ENCODE results near the gene GLUL.

The GLUL gene

DNA sequence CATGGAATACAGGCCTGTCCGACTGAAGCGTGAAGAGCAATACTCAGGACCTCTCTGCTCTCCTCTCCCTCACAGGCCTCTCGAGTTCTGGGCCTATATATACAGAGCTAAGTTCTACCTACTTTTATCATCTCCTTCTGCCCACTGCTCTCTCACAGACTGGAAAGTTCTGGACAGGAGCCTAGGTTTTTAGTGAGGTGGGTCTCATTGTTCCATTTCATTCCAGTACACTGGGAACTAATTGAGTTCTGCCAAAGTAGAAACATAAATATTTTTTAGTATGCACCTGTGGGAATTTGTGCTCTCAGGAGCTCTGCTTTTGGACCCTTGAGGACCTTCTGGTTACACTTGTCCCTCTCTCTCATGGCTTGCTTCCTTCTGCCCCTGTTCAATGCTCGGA is 9.0 kb upstream of the GLUL start, which contains the start of gene TEDDM1:
Gene TEDDM1 (minus strand): TSS at position 101 of the 400 bp plus-strand sequence. CDS start 182 bp downstream, outside the sequence.
- H3K9me3 ChIP-seq (replicated peaks in 1 of 11): peaks cover 1 to 6% (median 4%) of the 10 kb centered on the region in 11 experiments; a peak in 12 of 22 replicates
- no peak for TF ChIP-seq Cebpa-rat (IDR thresholded peaks at IDR 0.05)

DNA sequence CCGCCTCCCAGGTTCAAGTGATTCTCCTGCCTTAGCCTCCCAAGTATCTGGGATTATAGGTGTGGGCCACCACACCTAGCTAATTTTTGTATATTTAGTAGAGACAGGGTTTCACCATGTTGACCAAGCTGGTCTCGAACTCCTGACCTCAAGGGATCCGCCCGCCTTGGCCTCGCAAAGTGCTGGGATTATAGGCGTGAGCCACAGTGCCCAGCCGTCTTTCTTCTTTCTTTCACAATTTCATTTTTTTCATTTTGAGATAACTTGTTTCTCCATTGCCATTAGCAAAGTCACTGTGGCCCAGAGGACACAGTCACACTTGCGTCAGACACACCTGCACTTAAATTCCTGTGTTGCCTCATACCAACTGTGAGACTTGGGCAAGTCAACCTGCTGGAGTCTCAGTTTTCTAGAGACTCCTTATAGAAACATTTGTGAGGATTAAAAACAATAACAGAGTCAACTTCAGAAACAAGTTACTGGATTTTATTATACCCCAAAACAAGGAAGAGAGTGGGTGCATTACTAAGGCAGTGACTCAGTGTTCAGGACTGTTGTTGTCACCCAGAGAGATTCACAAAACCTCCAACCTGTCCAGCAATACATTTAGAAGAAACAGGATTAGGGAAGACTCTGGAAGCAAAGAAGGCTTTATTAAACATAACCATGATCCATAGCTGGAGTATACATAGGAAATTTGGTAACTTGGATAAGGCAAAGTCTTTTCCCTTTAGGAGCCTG is 6.2 kb upstream of the GLUL start:
- peak overlapping the region in 1 of 11 experiments; percentile 53; a peak in 2 of 22 replicates for H3K27ac ChIP-seq
- H3K9ac ChIP-seq: peak overlapping the region in 6 of 11 experiments; percentile 17 to 64 (median 30); a peak in 5 of 22 replicates
- H4K20me1 ChIP-seq: no peaks in the 10 kb centered on the region
- H3K4me1 ChIP-seq: peaks cover 23 to 53% (median 37%) of the 10 kb centered on the region in 10 experiments
- H3K4me3 ChIP-seq: no peak overlapping the region
- no peak for TF ChIP-seq Cebpa-rat (IDR thresholded peaks at IDR 0.05)
- peak overlapping the region in 8 of 11 experiments; percentile 4 to 76 (median 53); a peak in 10 of 22 replicates for H3K4me2 ChIP-seq
- no peaks in the 10 kb centered on the region for H3K36me3 ChIP-seq
- H3K9me3 ChIP-seq (replicated peaks in 1 of 11): no peaks in the 10 kb centered on the region
- no peaks in the 10 kb centered on the region for H3K27me3 ChIP-seq

More for the DNA sequence above, 9.0 kb upstream of the GLUL start, which contains the start of gene TEDDM1:
- no peak within 1 kb of the TSS for H3K27ac ChIP-seq
- H3K4me2 ChIP-seq: no peak within 1 kb of the TSS
- no peaks in the 10 kb centered on the region for H4K20me1 ChIP-seq
- no peak within 1 kb of the TSS for H3K4me3 ChIP-seq
- H3K9ac ChIP-seq: no peak within 1 kb of the TSS
- H3K27me3 ChIP-seq: no peaks in the 10 kb centered on the region
- no peaks in the 10 kb centered on the region for H3K36me3 ChIP-seq
- peaks cover 13 to 26% (median 15%) of the 10 kb centered on the region in 10 experiments for H3K4me1 ChIP-seq

DNA sequence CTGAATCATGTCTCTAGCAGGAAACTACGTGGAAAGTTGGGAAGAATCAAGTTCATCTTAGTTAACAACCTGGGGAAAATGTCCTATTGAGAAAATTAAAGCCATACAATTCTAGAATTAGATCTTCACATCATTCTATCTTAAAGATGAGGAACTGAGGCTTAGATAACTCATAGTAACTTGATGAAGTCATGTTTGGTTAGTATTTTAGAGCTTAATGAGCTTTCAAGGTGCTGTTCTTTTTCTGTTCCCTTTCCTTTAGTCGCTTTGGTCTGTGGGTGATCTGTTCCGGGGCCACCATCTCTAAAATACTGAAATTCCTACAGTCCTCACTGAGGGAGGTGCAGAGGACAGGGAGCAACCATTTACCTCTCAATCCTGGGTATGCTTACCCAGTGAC is 4.3 kb upstream of the GLUL start:
- Histone ChIP-seq H3K9me3 (replicated peaks in 1 of 11) (no peaks in the 10 kb centered on the region), H3K9ac (peak overlapping the region in 1 of 11 experiments; percentile 32; a peak in 2 of 22 replicates), H3K4me2 (peak overlapping the region in 3 of 11 experiments; percentile 91 to 98 (median 96); a peak in 5 of 22 replicates), H3K4me1 (peaks cover 30 to 59% (median 44%) of the 10 kb centered on the region in 10 experiments), H4K20me1 (peaks cover 0 to 7% (median 6%) of the 10 kb centered on the region in 11 experiments; a peak in 15 of 22 replicates), H3K27ac (peak overlapping the region in 1 of 11 experiments; percentile 53; a peak in 1 of 22 replicates), H3K4me3 (no peak overlapping the region), H3K27me3 (no peaks in the 10 kb centered on the region), H3K36me3 (peaks cover 0 to 3% (median 0%) of the 10 kb centered on the region in 11 experiments; a peak in 1 of 22 replicates)
- TF ChIP-seq Cebpa-rat (IDR thresholded peaks at IDR 0.05): no peak

DNA sequence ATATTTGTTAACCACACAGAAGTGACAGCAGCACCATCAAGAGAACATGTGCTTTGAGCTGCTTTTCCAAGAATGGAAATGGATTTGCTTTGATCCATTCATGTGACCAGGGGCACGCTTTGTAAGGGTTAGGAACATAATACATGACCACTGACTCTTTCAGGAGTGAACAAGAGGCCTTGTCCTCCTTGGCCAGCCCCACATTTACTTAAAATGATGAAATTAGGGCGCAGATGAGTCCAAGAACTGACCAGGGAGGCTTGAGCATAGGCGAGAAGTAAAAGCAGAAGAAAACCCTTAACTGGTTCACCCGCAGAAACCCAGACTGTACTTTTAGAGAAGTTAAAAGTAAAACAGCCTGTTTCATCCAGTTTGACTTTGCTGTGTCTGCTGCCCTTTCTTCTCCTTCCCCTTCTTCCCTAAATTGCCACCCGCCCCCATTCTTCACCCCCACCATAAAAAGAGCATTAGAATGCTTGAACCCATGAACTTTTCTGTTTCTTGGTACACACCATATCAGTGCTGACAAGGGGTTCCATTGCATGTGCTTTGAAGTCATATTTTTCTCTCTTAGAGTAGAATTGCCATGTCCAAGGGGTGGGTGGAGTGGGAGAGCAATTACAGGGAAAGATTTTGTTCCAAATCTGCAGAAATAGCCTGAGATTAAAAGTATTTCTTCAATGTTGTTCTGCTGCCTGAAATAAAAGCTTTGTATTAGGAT is 2.6 kb upstream of the GLUL start:
- H3K4me3 ChIP-seq: peak overlapping the region in 2 of 10 experiments; percentile 8 to 24; a peak in 2 of 20 replicates
- peaks cover 15 to 24% (median 23%) of the 10 kb centered on the region in 11 experiments for H4K20me1 ChIP-seq
- no peak for TF ChIP-seq Cebpa-rat (IDR thresholded peaks at IDR 0.05)
- H3K9ac ChIP-seq: peak overlapping the region in 5 of 11 experiments; percentile 6 to 99 (median 48); a peak in 8 of 22 replicates
- no peaks in the 10 kb centered on the region; a peak in 1 of 22 replicates for H3K9me3 ChIP-seq (replicated peaks in 1 of 11)
- H3K27me3 ChIP-seq: no peaks in the 10 kb centered on the region
- peak overlapping the region; percentile 2 to 98 (median 56); a peak in 17 of 22 replicates for H3K4me2 ChIP-seq
- peak overlapping the region in 5 of 11 experiments; percentile 47 to 95 (median 72); a peak in 10 of 22 replicates for H3K27ac ChIP-seq
- H3K36me3 ChIP-seq: peaks cover 0 to 19% (median 4%) of the 10 kb centered on the region in 11 experiments; a peak in 11 of 22 replicates
- H3K4me1 ChIP-seq: peaks cover 32 to 60% (median 45%) of the 10 kb centered on the region in 10 experiments

DNA sequence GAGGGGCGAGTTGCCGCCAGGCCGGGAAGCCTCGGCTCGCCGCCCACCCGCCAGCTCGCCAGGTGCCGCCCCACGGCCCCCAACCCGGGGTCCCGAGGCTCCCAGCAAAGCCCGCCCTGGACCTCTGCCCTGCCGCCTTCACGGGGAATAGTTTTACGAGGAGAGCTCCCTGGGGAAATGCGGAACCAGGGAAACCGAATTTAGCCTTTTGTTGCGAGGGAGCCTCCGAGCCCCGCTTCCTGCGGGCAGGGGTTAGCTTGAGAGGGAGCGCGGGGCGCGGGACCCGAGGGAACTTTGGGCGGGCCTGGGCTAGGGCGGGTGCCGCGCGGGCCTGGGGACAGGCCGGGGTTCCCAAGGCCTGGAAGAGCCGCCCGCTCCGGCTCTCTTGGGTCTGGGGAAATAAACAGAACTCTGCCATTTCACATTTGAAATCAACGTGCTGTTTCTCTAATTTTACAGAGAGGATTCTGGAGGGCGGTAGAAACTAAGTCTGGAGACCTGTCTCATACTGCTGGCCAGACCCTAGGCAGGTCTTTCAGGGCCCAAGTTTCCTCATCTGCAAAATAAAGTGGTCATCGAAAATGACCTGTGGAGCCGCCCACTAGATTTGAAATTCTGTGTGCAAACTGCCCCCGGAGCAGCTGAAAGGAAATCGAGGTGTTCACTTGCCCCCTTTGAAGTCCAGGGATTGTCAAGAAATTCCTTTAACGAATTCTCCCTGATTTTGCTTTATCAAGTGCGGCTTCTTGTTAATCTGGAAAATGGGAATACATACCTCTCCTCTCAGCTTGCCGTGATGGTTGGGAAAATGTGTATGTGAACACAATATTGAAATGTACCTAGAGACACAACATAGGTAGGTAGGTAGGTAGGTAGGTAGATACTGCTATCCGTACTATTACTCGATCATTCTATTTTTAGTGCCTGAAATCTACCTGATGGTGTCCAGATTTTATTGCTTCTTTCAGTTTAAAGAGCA is 749 bp upstream of the GLUL start:
- TF ChIP-seq Cebpa-rat (IDR thresholded peaks at IDR 0.05): no peak
- Histone ChIP-seq H4K20me1 (peaks cover 34 to 42% (median 42%) of the 10 kb centered on the region in 11 experiments), H3K9ac (peak overlapping the region; percentile 92 to 99 (median 97)), H3K4me3 (peak overlapping the region; percentile 79 to 99 (median 90)), H3K36me3 (peaks cover 17 to 38% (median 23%) of the 10 kb centered on the region in 11 experiments), H3K4me2 (peak overlapping the region; percentile 75 to 98 (median 88)), H3K9me3 (replicated peaks in 1 of 11) (no peaks in the 10 kb centered on the region; a peak in 1 of 22 replicates), H3K4me1 (peaks cover 41 to 69% (median 52%) of the 10 kb centered on the region in 10 experiments), H3K27ac (peak overlapping the region; percentile 92 to 98 (median 96)), H3K27me3 (no peaks in the 10 kb centered on the region)

DNA sequence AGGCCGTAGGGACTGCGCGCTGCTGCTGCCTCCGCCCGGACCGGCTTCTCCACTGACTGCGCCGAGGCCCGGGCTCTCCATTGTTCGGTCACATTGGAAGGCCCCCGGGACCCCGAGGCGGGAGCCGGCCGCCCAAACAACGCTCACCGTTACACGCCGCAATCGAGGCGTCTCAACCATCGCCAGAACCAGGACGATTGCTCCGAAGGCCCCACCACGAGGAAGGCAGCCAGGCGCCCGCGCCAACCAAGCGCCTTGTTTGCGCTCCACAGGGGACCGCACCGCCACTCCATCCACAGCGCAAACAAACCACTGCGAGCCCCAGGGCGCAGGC is 595 bp downstream of the GLUL start:
- Histone ChIP-seq H3K9ac (peak overlapping the region; percentile 92 to 99 (median 97)), H3K27me3 (no peaks in the 10 kb centered on the region), H3K4me1 (peaks cover 35 to 66% (median 43%) of the 10 kb centered on the region in 10 experiments), H3K36me3 (peaks cover 30 to 52% (median 36%) of the 10 kb centered on the region in 11 experiments), H4K20me1 (peaks cover 47 to 56% (median 55%) of the 10 kb centered on the region in 11 experiments), H3K27ac (peak overlapping the region; percentile 92 to 98 (median 96)), H3K4me3 (peak overlapping the region; percentile 79 to 99 (median 90)), H3K4me2 (peak overlapping the region; percentile 8 to 95 (median 87); a peak in 20 of 22 replicates), H3K9me3 (replicated peaks in 1 of 11) (no peaks in the 10 kb centered on the region; a peak in 1 of 22 replicates)
- TF ChIP-seq Cebpa-rat (IDR thresholded peaks at IDR 0.05): no peak

DNA sequence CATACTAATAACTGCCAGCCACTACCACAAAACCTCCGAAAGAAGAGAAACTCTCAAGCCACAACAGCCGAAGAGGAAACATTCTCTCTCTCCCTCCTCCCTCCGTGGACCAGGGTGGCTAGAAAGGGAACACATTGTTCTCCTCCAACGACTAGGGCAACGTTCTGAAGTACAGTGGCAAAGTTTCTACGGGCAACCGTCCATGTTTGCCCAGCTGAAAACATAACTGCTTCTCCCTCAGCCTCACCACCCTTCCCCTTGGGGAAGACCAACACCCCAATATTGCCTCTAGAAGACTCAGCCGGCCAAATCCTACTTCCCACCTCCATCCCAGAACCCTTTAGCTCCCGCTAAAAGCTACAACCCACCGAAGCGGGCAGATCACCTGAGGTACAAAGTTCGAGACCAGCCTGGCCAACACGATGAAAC is 2.0 kb downstream of the GLUL start:
- H3K9ac ChIP-seq: peak overlapping the region; percentile 92 to 99 (median 97)
- peaks cover 35 to 53% (median 40%) of the 10 kb centered on the region in 10 experiments for H3K4me1 ChIP-seq
- H3K27ac ChIP-seq: peak overlapping the region; percentile 92 to 98 (median 96)
- TF ChIP-seq Cebpa-rat (IDR thresholded peaks at IDR 0.05): no peak
- peak overlapping the region; percentile 79 to 99 (median 90) for H3K4me3 ChIP-seq
- H3K4me2 ChIP-seq: peak overlapping the region; percentile 75 to 95 (median 88)
- H3K9me3 ChIP-seq (replicated peaks in 1 of 11): no peaks in the 10 kb centered on the region; a peak in 1 of 22 replicates
- peaks cover 58 to 70% (median 67%) of the 10 kb centered on the region in 11 experiments for H4K20me1 ChIP-seq
- H3K27me3 ChIP-seq: no peaks in the 10 kb centered on the region
- peaks cover 44 to 65% (median 50%) of the 10 kb centered on the region in 11 experiments for H3K36me3 ChIP-seq

All from BLaER1 treated with 17β-estradiol and CSF1 and Interleukin-3, amounts not matched to agents 10 nM and 100 nM (cell line).